HG03280 (cell line): ENCODE measurements around the gene KNSTRN.
A peak's percentile ranks its signal among the peaks of the same experiment; 100 is the strongest.

Source experiments
- ATAC-seq: cut with Tn5 transposase; IDR thresholded peaks from one replicate; pipeline ENCODE4 v1.9.1; 2021; ENCODE audit warnings: mild to moderate bottlenecking, moderate library complexity; ENCODE audit not compliant: unreplicated experiment

KNSTRN gene

DNA sequence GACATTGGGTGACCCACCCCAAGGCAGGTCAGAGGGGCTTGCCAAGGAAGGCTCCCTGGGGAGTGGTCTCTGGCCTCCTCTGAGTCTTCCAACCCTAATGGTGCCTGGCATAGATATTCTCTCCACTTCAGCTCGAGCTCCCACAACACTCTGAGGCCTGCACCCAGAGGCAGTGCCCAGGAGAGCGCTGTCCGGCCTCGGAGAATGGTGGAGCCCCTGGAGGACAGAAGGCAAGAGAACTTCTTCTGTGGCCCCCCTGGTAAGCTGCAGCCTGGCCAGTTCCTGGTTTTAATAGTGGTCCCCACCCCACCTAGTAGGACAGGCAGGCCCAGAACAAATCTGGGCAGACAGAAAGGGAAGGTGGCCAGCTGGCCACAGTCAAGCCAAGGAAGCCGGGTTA, 17.5 kb upstream of the KNSTRN start:
- ATAC-seq = no peak

DNA sequence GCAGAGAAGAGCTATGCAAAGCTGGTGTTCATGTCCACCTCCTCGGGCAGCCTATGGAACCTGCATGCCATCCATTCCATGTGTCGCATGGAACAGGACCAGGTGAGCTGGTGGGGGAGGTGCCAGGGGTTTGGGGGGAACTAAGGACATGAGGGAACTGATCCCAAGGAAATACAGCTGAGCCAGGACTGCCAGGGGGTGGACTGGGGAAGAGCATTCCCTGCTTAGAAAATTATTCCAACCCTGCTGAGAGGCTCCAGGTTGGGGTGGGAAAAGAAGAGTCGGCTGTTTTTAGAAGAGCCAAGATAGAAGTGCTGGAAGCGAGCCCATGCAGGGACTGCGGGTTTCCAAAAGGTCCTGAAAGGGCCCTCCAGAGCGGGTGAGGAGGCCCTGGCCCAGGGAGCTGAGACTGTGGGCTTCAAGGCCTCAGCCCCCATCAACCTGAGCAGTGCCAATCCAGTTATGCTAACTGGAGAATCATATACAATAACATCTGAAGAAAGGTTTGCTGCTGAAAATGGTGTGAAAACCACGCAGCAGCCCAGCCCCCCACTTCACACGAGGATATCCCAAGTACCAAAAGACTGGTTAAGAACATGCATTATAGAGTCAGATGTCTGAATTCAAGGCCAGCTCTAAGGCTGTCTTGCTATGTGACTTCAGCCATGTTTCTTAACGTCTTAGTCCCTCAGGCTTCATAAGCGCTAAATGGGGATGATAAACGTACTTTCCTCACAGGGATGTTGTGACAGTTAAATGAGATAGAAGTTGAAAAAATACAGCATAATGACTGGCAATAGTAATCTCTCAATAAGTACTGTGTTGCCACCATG, 16.7 kb upstream of the KNSTRN start:
- ATAC-seq = no peak

DNA sequence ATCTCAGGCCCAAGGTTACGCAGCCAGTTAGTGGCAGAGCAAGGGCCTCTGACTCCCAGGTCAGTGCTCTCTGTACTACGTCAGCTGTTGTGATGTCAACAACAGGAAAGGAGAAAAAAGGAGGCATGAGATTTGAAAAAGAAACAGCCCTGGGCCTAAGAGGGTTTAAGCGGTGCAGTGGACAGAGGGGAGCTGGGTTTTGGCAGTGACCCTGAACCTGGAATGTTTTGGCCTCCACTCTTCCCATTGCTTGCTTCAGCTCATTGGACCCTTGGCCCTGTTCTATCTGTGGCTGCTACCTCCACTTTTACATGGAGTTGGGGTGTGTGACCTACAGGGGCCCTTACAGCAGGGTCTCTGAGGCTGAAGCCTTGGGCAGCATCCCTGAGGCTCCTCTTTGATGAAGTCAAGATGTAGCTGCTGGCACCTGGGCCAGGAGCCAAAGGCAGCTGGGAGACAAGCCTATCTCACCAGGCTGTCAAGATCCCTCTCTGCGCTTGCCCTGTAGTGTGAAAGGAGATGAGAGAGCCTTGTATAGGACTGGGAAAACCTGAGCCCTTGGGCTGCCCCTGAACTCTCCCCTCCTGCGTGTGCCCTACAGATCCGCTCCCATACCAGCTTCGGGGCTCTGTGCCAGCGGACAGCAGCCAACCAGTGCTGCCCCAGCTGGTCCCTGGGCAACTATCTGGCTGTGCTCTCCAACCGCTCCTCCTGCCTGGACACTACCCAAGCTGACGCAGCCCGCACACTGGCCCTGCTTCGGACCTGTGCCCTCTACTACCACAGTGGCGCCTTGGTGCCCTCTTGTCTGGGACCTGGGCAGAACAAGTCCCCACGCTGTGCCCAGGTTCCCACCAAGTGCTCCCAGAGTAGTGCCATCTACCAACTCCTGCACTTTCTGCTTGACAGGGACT, 15.8 kb upstream of the KNSTRN start:
- no peak for ATAC-seq

DNA sequence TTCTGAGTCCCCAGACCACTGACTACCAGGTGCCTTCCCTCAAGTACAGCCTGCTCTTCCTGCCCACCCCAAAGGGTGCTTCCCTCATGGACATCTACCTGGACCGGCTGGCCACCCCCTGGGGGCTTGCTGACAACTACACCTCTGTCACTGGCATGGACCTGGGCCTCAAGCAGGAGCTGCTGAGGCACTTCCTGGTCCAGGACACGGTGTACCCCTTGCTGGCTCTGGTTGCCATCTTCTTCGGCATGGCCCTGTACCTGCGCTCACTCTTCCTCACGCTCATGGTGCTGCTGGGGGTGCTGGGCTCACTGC, 15.2 kb upstream of the KNSTRN start:
- no peak for ATAC-seq

DNA sequence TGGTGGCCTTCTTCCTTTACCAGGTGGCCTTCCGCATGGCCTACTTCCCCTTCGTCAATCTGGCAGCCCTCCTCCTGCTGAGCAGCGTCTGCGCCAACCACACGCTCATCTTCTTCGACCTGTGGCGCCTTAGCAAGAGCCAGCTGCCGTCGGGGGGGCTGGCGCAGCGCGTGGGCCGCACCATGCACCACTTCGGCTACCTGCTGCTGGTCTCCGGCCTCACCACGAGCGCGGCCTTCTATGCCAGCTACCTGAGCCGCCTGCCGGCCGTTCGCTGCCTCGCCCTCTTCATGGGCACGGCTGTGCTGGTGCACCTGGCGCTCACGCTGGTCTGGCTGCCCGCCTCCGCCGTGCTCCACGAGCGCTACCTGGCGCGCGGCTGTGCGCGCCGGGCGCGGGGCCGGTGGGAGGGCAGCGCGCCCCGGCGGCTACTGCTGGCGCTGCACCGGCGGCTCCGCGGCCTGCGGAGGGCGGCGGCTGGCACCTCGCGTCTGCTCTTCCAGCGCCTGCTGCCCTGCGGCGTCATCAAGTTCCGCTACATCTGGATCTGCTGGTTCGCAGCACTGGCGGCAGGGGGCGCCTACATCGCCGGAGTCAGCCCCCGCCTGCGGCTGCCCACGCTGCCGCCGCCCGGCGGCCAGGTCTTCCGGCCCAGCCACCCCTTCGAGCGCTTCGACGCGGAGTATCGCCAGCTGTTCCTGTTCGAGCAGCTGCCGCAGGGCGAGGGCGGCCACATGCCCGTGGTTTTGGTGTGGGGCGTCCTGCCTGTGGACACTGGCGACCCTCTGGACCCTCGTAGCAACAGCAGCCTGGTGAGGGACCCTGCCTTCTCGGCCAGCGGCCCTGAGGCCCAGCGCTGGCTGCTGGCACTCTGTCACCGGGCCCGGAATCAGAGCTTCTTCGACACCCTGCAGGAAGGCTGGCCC, 14.6 kb upstream of the KNSTRN start:
- peak; percentile 73 for ATAC-seq

DNA sequence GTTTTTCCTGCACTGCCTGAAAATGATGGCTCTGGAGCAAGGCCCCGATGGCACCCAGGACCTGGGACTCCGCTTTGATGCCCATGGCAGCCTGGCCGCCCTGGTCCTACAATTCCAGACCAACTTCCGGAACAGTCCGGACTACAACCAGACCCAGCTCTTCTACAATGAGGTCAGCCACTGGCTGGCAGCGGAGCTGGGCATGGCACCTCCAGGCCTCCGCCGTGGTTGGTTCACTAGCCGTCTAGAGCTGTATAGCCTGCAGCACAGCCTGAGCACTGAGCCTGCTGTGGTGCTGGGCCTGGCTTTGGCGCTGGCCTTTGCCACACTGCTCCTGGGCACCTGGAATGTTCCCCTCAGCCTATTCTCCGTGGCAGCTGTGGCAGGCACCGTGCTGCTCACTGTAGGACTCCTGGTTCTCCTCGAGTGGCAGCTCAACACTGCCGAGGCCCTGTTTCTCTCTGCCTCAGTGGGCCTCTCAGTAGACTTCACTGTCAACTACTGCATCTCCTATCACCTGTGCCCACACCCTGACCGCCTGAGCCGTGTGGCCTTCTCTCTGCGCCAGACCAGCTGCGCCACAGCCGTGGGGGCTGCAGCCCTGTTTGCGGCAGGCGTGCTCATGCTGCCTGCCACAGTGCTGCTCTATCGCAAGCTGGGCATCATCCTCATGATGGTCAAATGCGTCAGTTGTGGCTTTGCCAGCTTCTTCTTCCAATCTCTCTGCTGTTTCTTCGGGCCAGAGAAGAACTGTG, 13.6 kb upstream of the KNSTRN start:
- ATAC-seq = no peak

DNA sequence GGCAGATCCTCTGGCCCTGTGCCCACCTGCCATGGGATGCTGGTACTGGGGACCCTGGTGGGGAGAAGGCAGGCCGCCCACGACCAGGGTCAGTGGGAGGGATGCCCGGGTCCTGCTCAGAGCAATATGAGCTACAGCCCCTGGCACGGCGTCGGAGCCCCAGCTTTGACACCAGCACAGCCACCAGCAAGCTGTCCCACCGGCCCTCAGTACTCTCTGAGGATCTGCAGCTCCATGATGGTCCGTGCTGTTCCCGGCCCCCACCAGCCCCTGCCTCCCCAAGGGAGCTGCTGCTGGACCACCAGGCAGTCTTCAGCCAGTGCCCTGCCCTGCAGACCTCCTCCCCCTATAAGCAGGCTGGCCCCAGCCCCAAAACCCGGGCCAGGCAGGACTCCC, 13.0 kb upstream of the KNSTRN start:
- no peak for ATAC-seq

DNA sequence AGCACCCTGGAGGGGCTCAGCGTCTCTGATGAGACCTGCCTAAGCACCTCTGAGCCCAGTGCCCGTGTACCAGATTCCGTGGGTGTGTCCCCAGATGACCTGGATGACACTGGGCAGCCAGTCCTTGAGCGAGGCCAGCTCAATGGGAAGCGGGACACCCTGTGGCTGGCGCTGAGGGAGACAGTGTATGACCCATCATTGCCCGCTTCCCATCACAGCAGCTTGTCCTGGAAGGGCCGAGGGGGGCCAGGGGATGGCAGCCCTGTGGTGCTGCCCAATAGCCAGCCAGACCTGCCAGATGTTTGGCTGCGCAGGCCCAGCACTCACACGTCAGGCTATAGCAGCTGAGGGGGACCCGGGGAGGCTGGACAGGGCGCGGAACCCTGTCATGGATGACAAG, 12.6 kb upstream of the KNSTRN start:
- no peak for ATAC-seq

DNA sequence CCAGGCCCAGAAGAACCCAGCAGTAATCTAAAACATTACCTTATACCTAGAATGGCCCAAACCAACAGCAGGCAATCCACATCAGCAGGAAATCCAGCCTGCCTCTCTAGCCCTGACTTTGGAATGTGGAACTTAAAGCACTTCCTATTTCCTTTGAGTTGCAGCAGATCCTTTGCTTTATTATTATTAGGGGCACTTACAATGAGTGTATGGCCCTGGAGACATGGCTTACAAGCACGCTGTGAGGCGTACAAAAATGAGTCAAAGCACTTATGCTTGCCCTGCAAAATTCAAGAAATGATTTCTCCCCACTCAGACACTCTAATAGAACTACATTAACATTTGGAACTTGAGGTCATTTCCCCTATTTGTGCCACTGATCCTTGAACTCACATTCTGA, 9.5 kb upstream of the KNSTRN start:
- ATAC-seq = no peak

DNA sequence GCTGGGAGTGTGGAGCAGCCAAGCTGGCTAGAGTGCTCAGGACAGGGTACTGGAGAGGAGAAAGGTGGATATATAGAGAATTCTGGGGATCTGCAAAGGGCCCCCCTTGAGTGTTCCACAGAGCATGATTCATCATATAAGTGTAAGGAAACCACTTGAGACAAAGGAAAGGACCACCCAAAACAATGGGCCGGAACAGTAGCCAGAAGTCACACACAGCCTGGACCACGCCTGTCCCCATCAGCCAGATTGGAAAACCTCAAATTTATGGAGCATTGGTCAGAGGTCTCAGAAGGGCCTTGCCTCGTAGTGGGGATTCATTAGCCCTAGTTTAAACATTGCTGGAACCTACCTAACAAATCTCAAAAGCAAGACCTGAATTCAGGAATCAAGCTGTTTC, 4.9 kb upstream of the KNSTRN start:
- ATAC-seq = no peak

DNA sequence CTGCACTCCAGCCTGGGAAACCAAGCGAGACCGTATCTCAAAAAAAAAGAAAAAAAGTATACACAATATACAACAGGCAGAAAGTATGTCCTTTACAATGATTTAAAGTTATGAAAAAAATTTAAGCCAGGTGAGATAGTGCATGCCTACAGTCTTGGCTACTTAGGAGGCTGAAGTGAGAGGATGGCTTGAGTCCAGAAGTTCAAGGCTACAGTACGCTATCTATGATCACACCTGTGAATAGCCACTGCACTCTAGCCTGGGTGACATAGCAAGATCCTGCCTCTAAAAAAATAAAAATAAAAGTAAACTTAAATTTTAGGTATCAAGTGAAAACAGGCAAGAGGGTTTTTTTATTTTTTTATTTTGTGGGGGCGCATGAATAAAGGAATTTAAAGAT, 3.1 kb upstream of the KNSTRN start:
- no peak for ATAC-seq

DNA sequence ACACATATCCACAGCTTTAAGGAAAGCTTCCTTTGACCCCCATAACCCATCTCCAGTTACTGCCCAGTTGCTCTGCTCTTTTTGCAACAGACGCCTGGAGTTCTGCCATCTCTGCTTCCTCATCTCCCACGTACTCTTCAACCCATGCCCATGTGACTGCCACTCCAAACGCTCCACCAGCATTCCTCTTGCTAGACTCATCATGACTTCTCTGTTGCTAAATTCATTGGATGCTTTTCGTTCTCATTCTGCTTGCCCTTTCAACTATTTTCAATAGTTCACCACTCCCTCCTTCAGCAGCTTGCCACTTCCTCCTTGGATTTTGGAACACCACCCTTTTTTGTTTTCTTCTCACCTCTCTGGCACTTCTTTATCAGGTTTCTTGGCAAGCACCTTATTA, 2.7 kb upstream of the KNSTRN start:
- no peak for ATAC-seq

DNA sequence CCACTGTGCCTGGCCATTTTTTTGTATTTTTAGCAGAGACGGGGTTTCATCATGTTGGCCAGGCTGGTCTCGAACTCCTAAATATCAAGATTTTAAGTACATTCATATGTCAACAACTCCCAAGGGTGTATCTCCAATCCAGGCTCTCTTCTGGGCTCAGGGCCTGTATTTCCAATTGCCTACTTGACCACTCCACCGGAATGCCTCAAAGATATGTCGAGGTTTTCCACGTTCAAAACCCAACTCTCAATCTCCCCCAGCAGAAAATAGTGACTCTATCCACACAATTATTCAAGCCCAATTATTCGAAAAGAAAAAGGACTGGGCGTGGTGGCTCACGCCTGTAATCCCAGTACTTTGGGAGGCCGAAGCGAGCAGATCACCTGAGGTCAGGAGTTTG, 1.9 kb upstream of the KNSTRN start:
- no peak for ATAC-seq

DNA sequence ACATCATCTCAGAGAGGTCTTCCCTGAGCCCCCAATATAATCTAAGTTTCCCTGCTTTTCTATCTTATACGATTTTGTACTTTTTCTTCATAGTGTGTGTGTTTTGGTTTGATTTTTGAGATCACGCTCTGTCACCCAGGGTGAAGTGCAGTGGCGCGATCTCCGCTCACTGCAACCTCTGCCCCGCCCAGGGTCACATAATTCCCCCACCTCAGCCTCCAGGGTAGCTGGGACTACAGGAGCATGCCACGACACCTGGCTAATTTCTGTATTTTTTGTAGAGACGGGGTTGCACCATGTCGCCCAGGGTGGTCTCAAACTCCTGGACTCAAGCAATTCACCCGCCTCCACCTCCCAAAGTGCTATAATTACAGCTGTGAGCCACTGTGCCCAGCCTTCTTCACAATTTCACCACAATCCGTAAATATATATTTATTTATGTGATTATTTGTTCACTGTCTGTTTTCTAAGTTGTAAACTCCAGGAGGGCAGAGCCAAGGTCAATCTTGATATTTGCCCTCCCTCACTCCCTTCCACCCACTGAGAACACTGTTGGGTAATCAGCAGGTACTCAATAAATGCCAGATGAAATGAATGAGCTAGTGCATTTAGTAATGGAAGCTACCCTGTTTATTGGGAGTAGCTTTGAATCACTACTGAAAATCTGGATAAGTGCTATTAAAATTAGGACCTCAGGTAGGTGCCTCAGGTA, 547 bp upstream of the KNSTRN start:
- ATAC-seq = no peak

DNA sequence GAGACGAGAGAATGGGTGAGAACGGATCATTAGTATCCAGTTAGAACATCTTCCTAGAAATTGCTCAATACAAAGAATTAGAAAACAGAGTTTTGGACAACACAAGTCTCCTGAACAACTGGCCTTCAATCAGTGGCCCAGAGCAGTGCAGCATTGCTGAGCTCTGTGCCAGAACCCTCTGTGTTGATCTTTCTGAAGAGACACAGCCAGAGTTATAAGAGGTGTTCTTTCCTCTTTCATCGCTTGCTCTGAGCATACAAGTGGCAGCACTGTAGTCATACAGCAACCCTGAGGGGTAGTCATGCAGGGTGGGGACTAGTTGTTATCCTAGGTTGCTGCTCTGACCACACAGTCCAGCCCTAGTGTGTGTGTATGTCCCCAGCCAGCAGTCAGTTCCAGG, 4.0 kb downstream of the KNSTRN start:
- no peak for ATAC-seq

DNA sequence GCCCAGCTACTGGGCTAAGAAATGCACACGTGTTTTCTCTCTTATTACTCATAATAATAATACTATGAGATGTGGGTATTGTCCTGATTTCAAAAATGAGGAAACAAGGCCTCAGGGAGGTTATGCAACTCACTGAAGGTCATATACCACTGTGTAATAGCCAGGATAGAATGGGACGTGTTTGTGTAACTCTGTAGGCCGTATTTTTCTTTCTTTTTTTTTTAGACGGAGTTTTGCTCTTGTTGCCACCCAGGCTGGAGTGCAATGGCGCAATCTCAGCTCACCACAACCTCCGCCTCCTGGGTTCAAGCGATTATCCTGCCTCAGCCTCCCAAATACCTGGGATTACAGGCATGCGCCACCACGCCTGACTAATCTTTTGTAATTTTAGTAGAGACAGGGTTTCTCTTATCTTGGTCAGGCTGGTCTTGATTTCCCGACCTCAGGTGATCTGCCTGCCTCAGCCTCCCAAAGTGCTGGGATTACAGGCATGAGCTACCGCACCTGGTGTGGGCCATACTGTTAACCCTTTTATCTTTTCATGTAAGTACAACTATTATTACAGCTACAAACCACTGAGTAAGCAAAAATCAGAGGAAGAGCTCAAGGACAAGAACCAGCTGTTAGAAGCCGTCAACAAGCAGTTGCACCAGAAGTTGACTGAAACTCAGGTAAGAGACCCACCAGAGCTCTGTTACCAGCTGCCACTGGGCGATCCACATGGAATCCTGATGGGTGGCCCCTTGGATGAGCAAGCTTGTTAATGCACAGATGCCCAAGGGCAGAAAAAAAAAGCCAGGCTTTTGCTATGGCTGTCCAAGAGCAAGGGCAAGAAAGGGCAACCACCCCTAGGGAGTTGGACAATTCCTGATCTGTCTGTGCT, 6.7 kb downstream of the KNSTRN start:
- no peak for ATAC-seq

DNA sequence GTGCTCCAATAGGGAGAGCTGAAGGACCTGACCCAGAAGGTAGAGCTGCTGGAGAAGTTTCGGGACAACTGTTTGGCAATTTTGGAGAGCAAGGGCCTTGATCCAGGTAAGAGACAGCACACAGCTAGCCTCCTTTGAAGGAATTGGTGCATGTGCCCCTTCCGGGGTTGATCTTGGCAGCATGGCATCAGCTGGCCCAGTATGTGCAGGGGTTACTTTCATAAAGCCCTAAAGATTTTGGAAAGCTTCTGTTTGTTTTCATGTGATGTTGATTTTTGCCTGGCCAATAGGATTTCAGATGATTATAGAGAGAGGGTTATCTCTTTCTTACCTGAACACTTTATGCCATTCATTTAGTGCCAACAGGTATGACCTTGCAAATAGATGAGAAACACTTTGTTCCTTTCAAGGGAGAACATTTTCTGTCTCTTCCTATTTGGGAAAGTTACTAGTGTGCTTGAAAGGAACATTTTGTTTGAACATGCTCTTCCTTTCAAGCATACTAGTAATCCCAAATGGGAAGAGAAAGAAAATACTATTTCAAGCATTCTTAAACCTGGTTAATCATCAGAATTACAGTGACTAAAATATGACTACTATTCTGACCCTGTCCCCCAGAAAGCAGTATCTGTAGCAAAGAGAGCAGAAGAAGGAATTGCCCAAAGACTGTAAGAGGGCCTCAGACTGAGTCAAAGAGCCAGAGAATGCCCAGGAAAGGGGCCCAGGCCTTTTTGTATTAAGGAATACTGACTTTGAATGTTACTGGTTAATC, 7.5 kb downstream of the KNSTRN start:
- ATAC-seq = no peak
